Central memory CD8-positive, alpha-beta T cell (primary cell): ENCODE data around the gene PARVG.
A peak's percentile ranks its signal among the peaks of the same experiment; 100 is the strongest.

Source experiments
- ATAC-seq: fragments of 150-1000 bp; cut with Tn5 transposase; replicated peaks from 2 replicates; pipeline ENCODE4 v1.10.0; 2022; ENCODE audit warnings: mild to moderate bottlenecking, moderate FRiP score, moderate number of reproducible peaks; ENCODE audit not compliant: poor library complexity, severe bottlenecking; ENCODE audit errors: extremely low read depth
- DNase-seq, 2 donors: peaks; one replicate each; pipeline ENCODE4 v3.0.0; 2021; ENCODE audit warnings: low spot score in 2 of 2
- H3K27ac Mint-ChIP-seq: one replicate; pipeline ENCODE4 v1.8.0; 2022; ENCODE audit warnings: low read depth, mild to moderate bottlenecking, moderate library complexity, mixed read lengths
- H3K27me3 Mint-ChIP-seq: one replicate; pipeline ENCODE4 v1.8.0; 2022; ENCODE audit warnings: mixed read lengths
- H3K36me3 Mint-ChIP-seq: one replicate; pipeline ENCODE4 v1.8.0; 2022; ENCODE audit warnings: mild to moderate bottlenecking, moderate library complexity, mixed read lengths; ENCODE audit not compliant: insufficient read depth
- H3K4me1 Mint-ChIP-seq: one replicate; pipeline ENCODE4 v1.8.0; 2022; ENCODE audit warnings: mixed read lengths
- H3K4me3 Mint-ChIP-seq: one replicate; pipeline ENCODE4 v1.8.0; 2022; ENCODE audit warnings: mild to moderate bottlenecking, moderate library complexity, mixed read lengths
- H3K9me3 Mint-ChIP-seq: one replicate; pipeline ENCODE4 v1.8.0; 2022; ENCODE audit warnings: mixed read lengths

PARVG gene

GRCh38 chr22:44173154-44173553 is 7.6 kb upstream of the PARVG start:
- no peaks in the 10 kb centered on the region for H3K27me3 Mint-ChIP-seq
- H3K27ac Mint-ChIP-seq, result no peak overlapping the region

DNA sequence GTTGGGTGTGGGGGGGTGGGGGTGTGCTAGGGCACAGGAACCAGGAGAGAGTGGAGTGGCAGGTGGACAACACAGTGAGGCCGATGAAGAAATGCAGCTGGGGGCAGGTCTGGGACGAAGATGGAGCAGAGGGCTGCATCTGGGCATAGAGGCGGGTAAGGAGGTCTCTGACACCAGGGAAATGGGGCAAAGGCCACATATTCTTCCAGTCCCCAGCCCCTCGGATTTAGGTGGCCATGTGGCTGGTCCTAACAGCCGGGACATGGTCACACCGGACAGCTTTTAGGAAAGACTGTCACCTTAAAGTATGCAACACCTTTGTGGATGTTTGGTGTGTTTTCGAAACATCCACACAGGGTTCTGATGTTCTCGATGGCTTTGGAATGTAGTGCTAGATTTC is 5.0 kb upstream of the PARVG start:
- ATAC-seq (no peak), DNase-seq (no peak)
- Mint-ChIP-seq H3K9me3 (no peaks in the 10 kb centered on the region), H3K36me3 (no peaks in the 10 kb centered on the region), H3K4me3 (no peak overlapping the region), H3K27me3 (no peaks in the 10 kb centered on the region), H3K27ac (no peak overlapping the region), H3K4me1 (peaks cover 7% of the 10 kb centered on the region)

More at GRCh38 chr22:44173154-44173553, 7.6 kb upstream of the PARVG start:
- no peak overlapping the region for H3K4me3 Mint-ChIP-seq
- ATAC-seq, result no peak
- H3K36me3 Mint-ChIP-seq, result no peaks in the 10 kb centered on the region
- H3K9me3 Mint-ChIP-seq, result no peaks in the 10 kb centered on the region
- H3K4me1 Mint-ChIP-seq, result no peaks in the 10 kb centered on the region
- DNase-seq, result no peak

GRCh38 chr22:44179196-44179988 is 1.3 kb upstream of the PARVG start:
- Mint-ChIP-seq H3K27me3 (no peaks in the 10 kb centered on the region), H3K9me3 (no peaks in the 10 kb centered on the region), H3K27ac (no peak overlapping the region), H3K4me3 (no peak overlapping the region), H3K36me3 (peaks cover 6% of the 10 kb centered on the region), H3K4me1 (peaks cover 32% of the 10 kb centered on the region)
- DNase-seq (no peak), ATAC-seq (no peak)

GRCh38 chr22:44179989-44180705 is 578 bp upstream of the PARVG start:
- DNase-seq (no peak), ATAC-seq (no peak)
- H3K27me3 Mint-ChIP-seq, result no peaks in the 10 kb centered on the region
- peaks cover 11% of the 10 kb centered on the region for H3K36me3 Mint-ChIP-seq
- H3K4me1 Mint-ChIP-seq, result peaks cover 32% of the 10 kb centered on the region
- no peaks in the 10 kb centered on the region for H3K9me3 Mint-ChIP-seq
- peak overlapping the region; percentile 92 for H3K27ac Mint-ChIP-seq
- H3K4me3 Mint-ChIP-seq, result peak overlapping the region; percentile 80

DNA sequence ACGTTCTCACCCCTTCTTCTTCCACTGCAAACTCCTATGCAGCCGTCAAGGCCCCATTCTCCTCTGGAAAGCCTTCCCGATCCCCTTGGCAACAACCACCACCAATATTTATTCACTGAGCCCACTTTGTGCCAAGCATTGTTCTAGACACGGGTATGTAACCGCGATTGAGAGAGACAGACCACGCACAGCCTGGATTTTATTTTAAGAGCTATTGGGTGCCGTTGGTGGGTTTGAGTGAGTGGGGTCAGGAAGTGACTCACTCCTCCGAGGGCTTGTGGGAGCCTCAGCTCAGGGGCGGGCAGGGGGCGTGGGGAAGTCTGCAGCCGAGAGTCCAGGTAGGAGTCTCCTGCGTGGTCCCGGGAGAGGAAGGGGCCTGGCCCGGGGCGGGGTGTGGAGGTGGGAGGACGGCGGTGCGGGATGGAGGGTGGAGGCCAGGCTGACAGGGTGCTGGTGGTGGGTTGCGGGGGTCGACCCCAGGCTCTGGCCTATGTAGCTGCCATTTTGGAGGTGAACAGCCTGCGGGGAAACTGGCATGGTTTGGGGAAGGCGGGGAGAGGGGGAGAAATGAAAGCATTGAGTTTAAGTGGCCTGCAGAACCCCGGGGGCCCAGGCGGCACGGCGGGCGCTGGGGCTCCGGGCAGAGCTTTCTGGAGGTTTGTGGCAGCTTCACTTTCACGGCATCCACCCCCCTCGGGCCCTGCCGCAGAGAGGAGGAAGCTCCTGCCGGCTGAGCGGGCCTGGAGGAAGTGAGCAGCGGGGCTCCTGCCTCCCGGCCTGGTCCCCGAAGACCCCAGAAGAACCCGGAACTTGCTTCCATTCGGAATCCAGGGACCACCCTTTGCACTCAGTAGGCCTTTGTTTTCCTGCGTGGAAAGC is 547 bp downstream of the PARVG start:
- Mint-ChIP-seq H3K27ac (peak overlapping the region; percentile 92), H3K9me3 (no peaks in the 10 kb centered on the region), H3K4me3 (peak overlapping the region; percentile 80), H3K4me1 (peaks cover 32% of the 10 kb centered on the region), H3K36me3 (peaks cover 12% of the 10 kb centered on the region), H3K27me3 (no peaks in the 10 kb centered on the region)
- peak; percentile 31 to 52 for DNase-seq
- ATAC-seq, result peak; percentile 71

- peaks cover 12% of the 10 kb centered on the region for H3K36me3 Mint-ChIP-seq
- H3K27ac Mint-ChIP-seq, result peak overlapping the region; percentile 92
- peaks cover 32% of the 10 kb centered on the region for H3K4me1 Mint-ChIP-seq
- ATAC-seq, result peak; percentile 11
- H3K4me3 Mint-ChIP-seq, result peak overlapping the region; percentile 80
- DNase-seq, result no peak
- no peaks in the 10 kb centered on the region for H3K27me3 Mint-ChIP-seq
- no peaks in the 10 kb centered on the region for H3K9me3 Mint-ChIP-seq
Measured at GRCh38 chr22:44181912-44182587, 1.3 kb downstream of the PARVG start.

DNA sequence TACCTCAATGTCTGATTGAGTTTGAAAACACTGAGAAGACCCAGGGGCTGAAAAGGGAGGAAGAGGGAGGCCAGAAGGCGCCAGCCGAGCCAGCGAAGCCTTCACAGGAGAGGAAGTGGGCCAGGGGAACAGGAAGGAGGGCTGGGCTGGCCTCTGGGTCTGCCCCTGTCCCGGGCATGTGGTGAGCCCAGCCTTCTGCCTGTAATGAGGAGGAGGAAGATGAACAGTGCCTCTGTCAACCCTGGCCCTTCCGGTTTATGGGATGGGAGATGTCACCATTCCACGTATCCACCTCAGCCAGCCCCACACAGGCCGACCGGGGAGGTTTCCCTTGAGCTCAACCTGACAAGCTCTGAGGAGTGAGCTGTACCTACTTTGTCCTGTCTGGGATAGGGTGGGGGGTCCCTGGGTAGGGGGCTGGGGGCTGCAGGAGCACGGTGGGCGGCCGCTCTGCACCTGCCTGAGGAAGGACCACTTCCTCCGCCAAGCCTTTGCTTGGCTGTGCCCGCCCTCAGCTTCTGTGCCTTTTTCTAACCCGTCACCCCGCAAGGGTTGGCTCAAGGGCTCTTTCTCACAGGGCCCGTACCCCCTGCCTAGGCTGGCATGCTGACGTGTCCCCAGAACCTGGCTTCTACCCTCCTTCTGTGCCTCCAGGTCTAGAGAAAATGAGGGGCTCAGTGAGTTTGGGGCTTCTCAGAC is 2.0 kb downstream of the PARVG start:
- H3K27me3 Mint-ChIP-seq, result no peaks in the 10 kb centered on the region
- peaks cover 12% of the 10 kb centered on the region for H3K36me3 Mint-ChIP-seq
- H3K9me3 Mint-ChIP-seq, result no peaks in the 10 kb centered on the region
- H3K4me3 Mint-ChIP-seq, result peak overlapping the region; percentile 80
- H3K4me1 Mint-ChIP-seq, result peaks cover 36% of the 10 kb centered on the region
- peak overlapping the region; percentile 92 for H3K27ac Mint-ChIP-seq
- ATAC-seq (peak; percentile 28), DNase-seq (peak in 1 of 2 donors; percentile 41)

DNA sequence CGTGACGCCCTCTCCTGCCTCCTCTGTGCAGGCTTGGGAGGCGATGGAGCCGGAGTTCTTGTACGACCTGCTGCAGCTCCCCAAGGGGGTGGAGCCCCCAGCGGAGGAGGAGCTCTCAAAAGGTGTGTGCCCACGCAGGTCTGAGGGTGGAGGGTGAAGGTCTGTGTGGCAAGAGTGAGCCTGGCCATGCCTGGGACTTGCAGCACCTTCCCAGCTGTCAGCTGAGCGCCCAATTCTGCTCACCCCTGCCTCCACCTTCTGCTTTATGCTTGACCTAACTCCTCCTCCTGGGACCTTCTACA is 2.5 kb downstream of the PARVG start:
- peak overlapping the region; percentile 80 for H3K4me3 Mint-ChIP-seq
- no peaks in the 10 kb centered on the region for H3K9me3 Mint-ChIP-seq
- H3K36me3 Mint-ChIP-seq, result peaks cover 12% of the 10 kb centered on the region
- ATAC-seq (no peak), DNase-seq (no peak)
- H3K4me1 Mint-ChIP-seq, result peaks cover 36% of the 10 kb centered on the region
- no peaks in the 10 kb centered on the region for H3K27me3 Mint-ChIP-seq
- peak overlapping the region; percentile 92 for H3K27ac Mint-ChIP-seq

DNA sequence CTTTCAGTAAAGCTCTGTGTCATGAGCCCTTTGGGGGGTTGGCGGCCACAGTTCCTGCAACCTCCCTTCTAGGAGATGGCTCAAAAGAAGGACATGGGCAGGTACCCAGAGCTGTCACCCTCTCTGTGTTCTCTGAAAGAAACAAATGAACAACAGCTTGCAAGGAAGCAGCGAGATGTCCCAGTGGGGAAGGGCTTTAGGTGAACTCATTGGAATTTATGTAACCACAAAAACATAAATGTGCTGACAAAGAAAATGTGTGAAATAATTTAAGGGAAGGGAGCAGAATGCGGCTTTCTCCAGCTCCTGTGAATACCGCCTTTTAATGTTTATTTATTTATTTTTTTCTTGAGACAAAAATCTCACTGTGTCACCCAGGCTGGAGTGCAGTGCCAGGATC is 3.3 kb downstream of the PARVG start:
- H3K27ac Mint-ChIP-seq, result peak overlapping the region; percentile 92

GRCh38 chr22:44185237-44186120 is 4.8 kb downstream of the PARVG start:
- Mint-ChIP-seq H3K27ac (peak overlapping the region; percentile 68), H3K9me3 (no peaks in the 10 kb centered on the region), H3K36me3 (peaks cover 14% of the 10 kb centered on the region), H3K27me3 (no peaks in the 10 kb centered on the region), H3K4me3 (peak overlapping the region; percentile 29), H3K4me1 (peaks cover 32% of the 10 kb centered on the region)
- no peak for DNase-seq
- no peak for ATAC-seq

More for the DNA sequence above, 3.3 kb downstream of the PARVG start:
- ATAC-seq (no peak), DNase-seq (no peak)
- Mint-ChIP-seq H3K27me3 (no peaks in the 10 kb centered on the region), H3K9me3 (no peaks in the 10 kb centered on the region), H3K36me3 (peaks cover 12% of the 10 kb centered on the region), H3K4me1 (peaks cover 36% of the 10 kb centered on the region), H3K4me3 (peak overlapping the region; percentile 80)

DNA sequence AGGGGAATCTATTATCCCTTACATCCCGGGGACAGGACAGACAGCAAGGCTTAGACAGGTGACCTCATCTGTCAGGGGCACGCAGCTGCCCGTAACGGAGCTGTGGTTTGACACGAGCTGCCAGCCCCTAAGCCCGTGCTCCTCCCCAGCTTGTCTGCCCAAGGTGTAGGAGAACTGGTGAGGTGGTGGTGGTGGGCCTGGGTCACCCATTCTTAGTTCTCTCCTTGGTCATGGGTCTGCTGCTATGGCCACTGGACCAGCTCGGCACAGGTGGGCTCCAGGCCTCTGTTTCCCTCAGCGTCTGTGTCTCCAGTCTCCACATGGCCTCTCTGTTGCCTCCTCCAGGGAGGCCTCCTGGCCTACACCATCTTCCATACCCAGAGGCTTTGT is 5.4 kb downstream of the PARVG start:
- Mint-ChIP-seq H3K4me1 (peaks cover 25% of the 10 kb centered on the region), H3K27me3 (no peaks in the 10 kb centered on the region), H3K36me3 (peaks cover 12% of the 10 kb centered on the region), H3K27ac (no peak overlapping the region), H3K4me3 (no peak overlapping the region), H3K9me3 (no peaks in the 10 kb centered on the region)
- DNase-seq (no peak), ATAC-seq (no peak)
